Measurements from ENCODE around the gene SENP2.

The SENP2 gene

GRCh38 chr3:185631108-185631507 lies 45.0 kb downstream of the SENP2 start:
- Histone ChIP-seq H3K9me2 (replicated peaks; ENCODE audit: insufficient read depth, low read length) (no peaks in the 10 kb centered on the region), H3K9ac (ENCODE audit: low read length) (no peak overlapping the region), H3K36me3 (replicated peaks; ENCODE audit: insufficient read depth, low read length) (no peaks in the 10 kb centered on the region), H3K79me2 (ENCODE audit: low read length) (no peaks in the 10 kb centered on the region), H2AFZ (ENCODE audit: low read length) (no peak overlapping the region), H3K9me3 (replicated peaks; ENCODE audit: insufficient read depth, low read length) (no peaks in the 10 kb centered on the region), H3K27me3 (replicated peaks; ENCODE audit: insufficient read depth, low read length) (no peaks in the 10 kb centered on the region), H3K4me2 (ENCODE audit: low read depth, low read length) (no peak overlapping the region), H4K20me1 (ENCODE audit: insufficient read depth, low read length) (no peaks in the 10 kb centered on the region), H3K27ac (ENCODE audit: low read length) (no peak overlapping the region), H3F3A (ENCODE audit: insufficient read depth, low read length) (0 out of 2 replicates have a peak, but pooled peaks cover 3% of the 10 kb centered on the region), H3K4me3 (ENCODE audit: low read length) (no peak overlapping the region), H3K4me1 (ENCODE audit: low read length) (peaks cover 5% of the 10 kb centered on the region; the same call in 1 of the 2 replicates)
- TF ChIP-seq EZH2 (optimal IDR thresholded peaks at IDR 0.05; ENCODE audit: low read depth, low read length) (no peak), EZH2phosphoT487 (IDR thresholded peaks at IDR 0.05; ENCODE audit: low read length) (no peak), CTCF (IDR thresholded peaks at IDR 0.05; ENCODE audit: low read length) (no peak)
- no peak for DNase-seq

- Histone ChIP-seq H3K79me2 (ENCODE audit: low read length) (no peaks in the 10 kb centered on the region), H3K9me2 (replicated peaks; ENCODE audit: insufficient read depth, low read length) (no peaks in the 10 kb centered on the region), H3F3A (ENCODE audit: insufficient read depth, low read length) (0 out of 2 replicates have a peak, but pooled peaks cover 3% of the 10 kb centered on the region), H3K36me3 (replicated peaks; ENCODE audit: insufficient read depth, low read length) (no peaks in the 10 kb centered on the region), H3K4me3 (ENCODE audit: low read length) (no peak overlapping the region), H3K9me3 (replicated peaks; ENCODE audit: insufficient read depth, low read length) (no peaks in the 10 kb centered on the region), H3K27ac (ENCODE audit: low read length) (no peak overlapping the region), H3K4me1 (ENCODE audit: low read length) (peaks cover 5% of the 10 kb centered on the region; the same call in 1 of the 2 replicates), H3K4me2 (ENCODE audit: low read depth, low read length) (no peak overlapping the region), H3K27me3 (replicated peaks; ENCODE audit: insufficient read depth, low read length) (no peaks in the 10 kb centered on the region), H2AFZ (ENCODE audit: low read length) (no peak overlapping the region), H3K9ac (ENCODE audit: low read length) (no peak overlapping the region), H4K20me1 (ENCODE audit: insufficient read depth, low read length) (no peaks in the 10 kb centered on the region)
- DNase-seq: no peak
- TF ChIP-seq CTCF (IDR thresholded peaks at IDR 0.05; ENCODE audit: low read length): no peak
- no peak for TF ChIP-seq EZH2phosphoT487 (IDR thresholded peaks at IDR 0.05; ENCODE audit: low read length)
- no peak for TF ChIP-seq EZH2 (optimal IDR thresholded peaks at IDR 0.05; ENCODE audit: low read depth, low read length)
These were observed 45.6 kb downstream of the SENP2 start for GRCh38 chr3:185631508-185632206.

GRCh38 chr3:185632996-185633395 lies 46.9 kb downstream of the SENP2 start:
- Histone ChIP-seq H2AFZ (ENCODE audit: low read length) (no peak overlapping the region), H3K9me3 (replicated peaks; ENCODE audit: insufficient read depth, low read length) (no peaks in the 10 kb centered on the region), H3K79me2 (ENCODE audit: low read length) (no peaks in the 10 kb centered on the region), H3K27ac (ENCODE audit: low read length) (no peak overlapping the region), H3K9ac (ENCODE audit: low read length) (no peak overlapping the region), H3K4me3 (ENCODE audit: low read length) (no peak overlapping the region), H3K4me2 (ENCODE audit: low read depth, low read length) (no peak overlapping the region), H4K20me1 (ENCODE audit: insufficient read depth, low read length) (no peaks in the 10 kb centered on the region), H3K9me2 (replicated peaks; ENCODE audit: insufficient read depth, low read length) (no peaks in the 10 kb centered on the region), H3K36me3 (replicated peaks; ENCODE audit: insufficient read depth, low read length) (no peaks in the 10 kb centered on the region), H3K27me3 (replicated peaks; ENCODE audit: insufficient read depth, low read length) (no peaks in the 10 kb centered on the region), H3K4me1 (ENCODE audit: low read length) (peaks cover 5% of the 10 kb centered on the region; the same call in 1 of the 2 replicates), H3F3A (ENCODE audit: insufficient read depth, low read length) (0 out of 2 replicates have a peak, but pooled peaks cover 3% of the 10 kb centered on the region)
- TF ChIP-seq EZH2phosphoT487 (IDR thresholded peaks at IDR 0.05; ENCODE audit: low read length): no peak
- no peak for TF ChIP-seq EZH2 (optimal IDR thresholded peaks at IDR 0.05; ENCODE audit: low read depth, low read length)
- TF ChIP-seq CTCF (IDR thresholded peaks at IDR 0.05; ENCODE audit: low read length): no peak
- DNase-seq: no peak
